Stimulated activated CD8-positive, alpha-beta memory T cell treated with anti-CD3 and anti-CD28 coated beads, Interleukin-7, amount 100 ng/mL, for 24 hours (primary cell): ENCODE data around the gene AGTRAP.

Experiments
- DNase-seq: peaks from one replicate; pipeline ENCODE4 v3.0.0-alpha.2; 2020; ENCODE audit warnings: low read depth

AGTRAP gene

DNA sequence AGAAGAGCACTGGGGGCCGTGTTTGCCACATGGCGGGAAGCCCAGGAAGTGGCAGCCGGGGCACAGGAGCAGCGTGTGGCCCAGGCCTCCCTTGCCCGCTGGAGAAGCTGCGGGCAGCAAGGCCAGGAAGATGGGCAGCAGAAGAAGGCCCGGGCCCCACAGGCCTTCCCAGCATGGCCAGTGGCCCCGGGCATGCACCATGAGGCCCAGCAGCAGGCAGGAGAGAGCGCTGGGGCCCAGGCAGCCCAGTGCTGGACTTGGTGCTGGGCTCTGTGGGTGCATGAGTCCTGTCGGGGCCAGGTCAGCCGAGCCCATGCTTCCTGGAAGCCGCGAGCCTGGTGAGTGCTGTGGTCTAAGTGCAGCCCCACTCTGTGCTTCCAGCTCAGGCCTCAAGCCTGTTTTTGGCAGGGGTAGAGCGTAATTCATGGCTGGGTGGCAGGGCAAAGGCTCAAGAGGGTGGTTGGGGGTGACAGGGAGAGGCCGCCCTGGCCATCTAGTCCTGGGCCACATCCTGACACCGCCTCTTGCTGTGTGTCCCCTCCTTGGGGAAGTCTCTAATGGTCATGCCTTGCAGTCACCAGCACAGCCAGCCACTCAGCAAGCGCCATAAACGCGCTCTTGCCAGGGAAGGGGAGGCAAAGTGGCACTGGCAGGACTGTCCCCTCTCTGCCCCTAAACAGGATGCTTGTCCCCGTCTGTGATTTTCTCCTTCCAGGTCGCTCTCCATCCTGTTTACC lies 48.5 kb downstream of the AGTRAP start:
- DNase-seq: no peak

DNA sequence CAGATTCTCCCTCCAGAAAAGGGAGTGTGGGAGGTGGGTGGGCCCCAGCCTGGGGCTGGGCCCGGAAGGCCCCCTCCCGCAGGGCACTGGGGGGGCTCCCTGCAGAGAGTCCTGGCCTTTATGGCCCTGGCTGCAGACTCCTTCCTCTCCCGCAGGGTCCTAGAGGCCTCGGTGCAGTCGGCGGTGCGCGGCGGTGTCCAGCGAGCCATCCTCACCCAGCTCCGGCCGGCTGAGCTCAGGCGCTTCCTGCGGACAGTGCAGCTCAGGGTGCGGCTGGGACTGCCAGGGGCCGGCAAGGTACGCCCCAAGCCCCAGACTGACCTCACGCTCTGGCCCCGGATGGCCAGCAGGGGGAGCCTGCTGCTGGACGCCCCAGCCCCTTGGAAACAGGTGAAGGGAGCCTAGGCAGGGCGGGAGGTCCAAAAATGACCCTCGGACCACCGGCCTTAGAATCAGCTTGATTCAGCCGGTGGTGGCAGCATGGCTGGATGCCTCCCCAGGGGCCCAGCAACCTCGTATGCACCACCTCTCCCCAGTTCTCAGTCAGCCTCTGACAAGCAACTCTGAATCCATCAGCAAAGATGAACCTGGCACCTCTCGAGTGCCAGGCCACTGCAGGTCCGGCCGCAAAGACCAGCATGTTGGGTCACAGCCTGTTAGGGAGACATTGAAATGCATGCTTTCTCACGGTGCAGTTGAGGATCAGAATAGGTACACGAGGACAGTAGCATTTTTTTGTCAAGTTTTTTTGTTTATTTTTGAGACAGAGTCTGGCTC lies 49.2 kb downstream of the AGTRAP start:
- DNase-seq: no peak

DNA sequence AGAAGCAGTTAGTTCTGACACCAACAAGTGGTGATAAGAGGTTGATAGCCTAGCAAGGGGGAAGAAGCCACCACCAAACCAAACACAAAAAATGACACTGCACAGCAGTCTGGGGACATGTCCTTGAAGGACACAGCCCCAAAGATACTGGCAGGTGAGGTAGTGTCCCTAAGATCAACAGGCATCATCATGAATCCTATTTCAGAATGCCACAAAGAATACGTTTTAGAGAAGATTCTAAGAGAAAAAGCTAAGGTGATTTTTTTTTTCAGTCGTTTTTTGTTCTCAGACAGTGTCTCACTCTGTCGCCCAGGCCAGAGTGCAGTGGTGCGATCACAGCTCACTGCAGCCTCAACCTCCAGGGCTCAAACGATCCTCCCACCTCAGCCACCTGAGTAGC lies 50.2 kb downstream of the AGTRAP start:
- no peak for DNase-seq

DNA sequence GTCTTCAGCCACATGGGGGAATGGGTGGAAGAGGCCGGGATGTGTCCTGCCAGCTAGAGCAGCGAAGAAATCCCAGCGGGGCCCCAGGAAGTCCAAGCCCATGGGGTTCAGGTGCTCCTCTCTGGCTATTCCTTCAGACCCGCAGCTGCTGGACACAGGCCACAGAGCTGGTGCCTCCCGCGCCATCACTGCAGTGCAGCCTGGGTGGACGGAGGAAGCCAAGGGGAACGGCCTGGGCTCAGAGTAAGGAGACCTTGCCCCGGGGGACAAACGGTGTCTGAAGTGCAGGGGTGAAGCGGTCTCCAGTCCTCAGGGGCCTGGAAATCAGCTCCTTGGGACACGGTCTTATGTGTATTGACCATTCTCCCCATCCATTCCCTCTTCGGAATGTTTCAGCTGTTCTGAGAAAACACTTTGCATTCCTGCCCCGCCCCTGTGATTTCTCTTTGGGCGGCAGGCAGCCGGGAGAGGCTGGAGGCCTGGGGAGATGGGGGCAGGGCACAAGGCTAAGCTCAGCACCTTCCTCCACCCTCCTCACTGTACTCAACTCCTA lies 51.4 kb downstream of the AGTRAP start:
- no peak for DNase-seq

DNA sequence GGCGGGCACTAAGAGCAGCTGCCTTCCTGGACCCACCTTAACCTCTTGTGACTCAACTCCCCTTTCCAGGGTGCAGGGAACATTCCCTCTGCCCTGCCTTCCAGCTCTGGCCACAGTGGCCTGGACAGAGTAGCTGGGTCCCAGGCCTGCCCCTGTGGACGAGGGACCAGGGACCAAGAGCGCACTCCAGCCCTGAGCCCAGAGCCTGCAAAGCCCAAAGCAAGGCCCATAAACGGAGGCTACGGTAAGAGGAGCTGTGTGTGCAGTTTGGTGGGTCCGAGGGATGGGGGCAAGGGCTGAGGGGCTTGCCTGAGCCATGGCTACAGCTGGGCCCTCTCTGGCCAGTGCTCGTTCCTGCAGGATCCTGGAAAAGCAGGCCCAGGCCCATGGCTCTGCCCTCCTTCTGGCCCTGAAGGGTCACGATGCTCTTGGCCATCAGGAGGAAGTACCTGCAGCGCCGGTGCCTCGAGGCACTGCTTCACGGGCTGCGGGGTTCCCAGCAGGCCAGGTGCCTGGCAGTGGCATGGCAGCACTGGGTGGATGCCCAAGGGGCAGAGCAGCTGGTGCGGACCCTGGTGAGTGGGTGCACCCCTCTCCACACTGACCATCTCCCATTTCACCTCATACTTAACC lies 52.0 kb downstream of the AGTRAP start:
- no peak for DNase-seq

DNA sequence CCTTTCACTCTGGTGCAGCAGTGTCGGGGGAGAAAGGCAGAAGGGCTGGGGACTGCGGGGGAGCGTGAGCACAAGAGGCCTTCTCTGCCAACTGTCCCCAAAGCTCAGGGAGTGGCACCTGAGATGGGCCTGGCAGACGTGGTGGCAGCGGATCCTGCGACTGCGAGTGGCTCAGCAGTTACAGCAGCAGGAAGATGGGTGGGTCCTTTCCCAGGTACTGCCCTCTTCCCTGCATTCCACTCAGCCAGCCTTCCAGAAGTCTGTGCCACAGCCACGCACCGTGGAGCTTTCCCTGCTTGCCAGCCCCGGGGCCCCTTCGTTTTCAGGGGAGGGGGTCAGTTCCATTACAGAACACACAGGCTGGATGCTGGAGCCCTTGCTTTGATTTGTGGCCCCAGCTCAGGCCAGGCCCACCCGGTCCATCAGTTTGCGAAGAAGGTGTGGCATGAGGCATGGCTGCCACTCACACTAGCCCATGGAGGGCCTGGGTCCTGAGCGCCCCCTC lies 52.7 kb downstream of the AGTRAP start:
- no peak for DNase-seq

DNA sequence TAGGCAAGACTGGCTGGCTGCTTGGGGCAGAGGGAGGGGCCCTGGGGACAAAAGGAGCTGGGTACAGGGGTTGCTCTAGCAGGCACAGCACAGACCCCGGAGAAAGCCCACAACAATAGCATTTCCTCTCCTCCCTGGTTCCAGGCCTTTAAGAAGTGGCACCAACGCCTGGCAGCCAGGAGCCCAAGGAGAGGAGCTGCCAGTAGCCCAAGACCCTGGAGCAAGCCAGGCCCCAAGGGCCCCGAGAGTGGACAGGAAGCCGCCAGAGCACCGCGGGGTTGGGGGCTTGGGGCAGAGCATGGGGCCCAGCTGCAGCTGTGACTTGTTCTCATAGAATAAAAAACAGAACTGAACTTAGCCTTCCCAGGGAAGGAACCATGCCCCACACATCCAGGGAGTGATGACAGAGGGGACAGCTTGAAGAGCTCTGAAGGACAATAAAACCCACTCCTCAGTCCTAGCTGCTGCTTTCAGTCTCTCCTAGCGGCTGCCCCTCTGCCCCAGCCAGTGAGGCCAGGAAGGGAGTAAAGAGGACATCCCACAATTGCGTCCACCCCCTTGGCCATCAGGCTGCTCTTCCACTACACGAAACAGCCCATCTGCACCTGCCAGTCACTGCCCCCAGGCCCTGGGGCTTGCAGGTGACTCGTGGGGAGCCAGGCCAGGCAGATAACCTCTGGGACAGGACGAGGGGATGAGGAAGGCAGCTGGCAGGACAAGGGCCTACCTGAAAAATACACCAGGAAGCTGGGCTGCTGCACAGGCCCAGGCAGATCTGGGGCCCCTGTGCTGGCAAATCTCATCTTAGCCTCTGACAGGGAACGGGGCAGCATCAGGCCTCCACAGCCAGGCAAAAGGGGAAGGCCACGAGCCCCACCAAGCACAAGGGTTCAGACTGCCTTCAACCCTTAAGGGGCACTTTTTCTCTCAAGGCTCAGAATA lies 53.5 kb downstream of the AGTRAP start:
- DNase-seq: no peak

DNA sequence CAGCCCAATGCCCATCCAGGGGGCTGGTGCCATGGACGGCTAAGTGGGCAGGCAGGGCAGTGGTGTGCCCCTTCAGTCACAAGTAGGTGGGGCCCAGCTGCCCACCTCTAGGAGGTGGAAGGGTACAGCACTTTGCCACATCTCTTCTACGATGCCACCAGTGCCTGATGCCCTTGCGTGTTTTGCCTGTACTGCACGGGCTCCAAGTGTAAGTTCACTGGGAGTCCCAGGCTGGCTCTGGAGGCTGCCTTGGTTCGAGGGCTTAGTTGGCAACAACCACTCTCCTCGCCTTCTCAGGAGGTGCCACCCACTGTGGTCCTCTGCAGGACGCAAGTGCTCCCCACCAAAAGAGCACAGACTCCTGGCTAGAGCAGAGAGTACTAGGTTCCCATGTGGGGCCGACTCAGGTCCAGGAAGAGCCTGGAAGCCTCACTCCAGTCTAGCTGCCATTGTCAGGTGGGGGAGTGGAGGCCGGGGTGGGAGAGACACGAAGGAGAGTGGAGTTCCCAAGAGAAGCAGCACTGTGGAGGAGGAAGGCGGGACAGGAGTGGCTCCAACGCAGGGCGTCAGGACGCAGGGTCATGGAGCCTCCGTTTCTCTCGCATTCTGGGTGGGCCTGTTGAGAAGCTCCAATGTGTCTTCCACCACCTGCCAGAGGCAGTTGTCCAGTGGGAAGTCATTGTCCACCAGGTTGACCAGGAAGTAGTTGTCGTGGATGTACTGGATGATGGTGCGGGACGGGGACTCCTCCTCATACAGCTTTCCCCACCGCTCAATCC lies 54.4 kb downstream of the AGTRAP start:
- DNase-seq: no peak

DNA sequence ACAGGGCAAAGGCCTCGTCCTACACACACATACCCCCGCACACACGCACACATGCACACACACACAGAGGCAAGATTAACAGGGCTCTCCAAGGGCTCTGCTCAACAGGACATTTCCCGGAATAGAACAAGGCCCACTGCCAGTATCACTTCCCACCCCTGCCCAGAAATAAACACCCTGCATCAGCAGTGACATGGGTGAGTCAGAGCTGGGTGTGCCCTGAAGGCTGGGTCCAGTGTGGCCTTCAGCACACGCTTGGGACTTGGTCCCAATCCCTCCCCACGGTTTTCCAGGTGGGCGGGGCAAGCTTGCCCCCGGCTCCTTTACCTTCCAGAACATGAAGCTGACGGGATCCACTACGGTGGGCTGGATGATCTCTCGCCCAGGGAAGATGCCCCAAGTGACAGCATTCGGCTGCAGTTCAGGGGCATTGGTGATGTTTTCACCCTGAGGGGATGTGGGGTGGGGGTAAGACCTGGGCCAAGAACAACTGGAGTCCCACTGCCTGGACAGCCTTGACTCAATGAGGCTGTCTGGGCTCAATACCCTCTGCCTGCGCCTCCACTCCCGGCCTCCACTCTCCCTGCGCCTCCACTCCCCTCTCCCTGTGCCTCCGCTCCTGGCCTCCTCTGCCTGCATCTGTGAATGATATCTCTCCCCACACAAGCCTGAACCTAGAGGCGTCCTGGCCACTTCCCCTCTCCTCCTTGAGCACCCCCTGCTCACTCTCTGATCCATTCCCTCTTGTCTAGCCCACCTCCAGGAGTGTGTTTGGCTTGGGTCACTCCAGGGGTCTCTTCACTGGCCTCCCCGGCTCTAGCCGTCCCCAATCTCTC lies 55.2 kb downstream of the AGTRAP start:
- DNase-seq: no peak

DNA sequence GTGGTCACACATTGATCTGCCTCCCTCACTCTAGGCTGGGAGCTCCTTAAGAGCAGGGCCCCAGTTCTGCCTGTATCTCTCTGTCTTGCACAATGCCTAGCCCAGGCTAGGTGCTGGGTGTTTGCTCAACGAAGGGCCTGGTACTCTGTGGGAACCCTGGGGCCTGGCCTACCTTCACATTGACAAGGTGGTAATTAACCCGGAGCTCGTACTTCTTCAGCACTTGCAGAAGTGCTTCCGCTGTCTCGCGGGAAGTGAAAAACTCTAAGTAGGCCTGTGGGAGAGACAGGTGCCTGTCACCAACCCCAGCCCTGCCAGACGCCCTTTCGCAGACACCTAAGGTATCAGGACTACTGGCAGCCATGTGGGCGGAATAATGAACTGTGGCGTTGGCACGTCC lies 56.2 kb downstream of the AGTRAP start:
- DNase-seq: no peak

DNA sequence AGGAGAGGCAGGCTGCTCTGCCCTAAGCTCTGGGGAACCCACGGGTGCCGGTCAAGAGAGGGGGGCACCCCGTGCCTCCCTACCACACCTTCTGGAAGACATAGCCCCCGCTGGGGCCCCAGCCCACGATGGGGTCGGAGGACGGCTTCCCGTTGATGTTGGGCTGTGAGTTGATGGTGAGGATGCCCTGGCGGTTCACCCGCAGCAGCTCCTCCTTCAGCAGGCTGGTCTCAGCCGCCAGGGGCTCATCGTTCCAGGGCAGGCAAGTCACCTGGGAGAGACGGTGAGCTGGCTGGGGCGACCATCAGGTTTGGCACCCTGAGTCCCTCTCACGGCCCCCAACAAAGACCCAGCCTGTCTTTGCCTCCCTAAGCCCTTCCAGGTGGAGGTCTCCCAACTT lies 57.9 kb downstream of the AGTRAP start:
- DNase-seq: no peak

DNA sequence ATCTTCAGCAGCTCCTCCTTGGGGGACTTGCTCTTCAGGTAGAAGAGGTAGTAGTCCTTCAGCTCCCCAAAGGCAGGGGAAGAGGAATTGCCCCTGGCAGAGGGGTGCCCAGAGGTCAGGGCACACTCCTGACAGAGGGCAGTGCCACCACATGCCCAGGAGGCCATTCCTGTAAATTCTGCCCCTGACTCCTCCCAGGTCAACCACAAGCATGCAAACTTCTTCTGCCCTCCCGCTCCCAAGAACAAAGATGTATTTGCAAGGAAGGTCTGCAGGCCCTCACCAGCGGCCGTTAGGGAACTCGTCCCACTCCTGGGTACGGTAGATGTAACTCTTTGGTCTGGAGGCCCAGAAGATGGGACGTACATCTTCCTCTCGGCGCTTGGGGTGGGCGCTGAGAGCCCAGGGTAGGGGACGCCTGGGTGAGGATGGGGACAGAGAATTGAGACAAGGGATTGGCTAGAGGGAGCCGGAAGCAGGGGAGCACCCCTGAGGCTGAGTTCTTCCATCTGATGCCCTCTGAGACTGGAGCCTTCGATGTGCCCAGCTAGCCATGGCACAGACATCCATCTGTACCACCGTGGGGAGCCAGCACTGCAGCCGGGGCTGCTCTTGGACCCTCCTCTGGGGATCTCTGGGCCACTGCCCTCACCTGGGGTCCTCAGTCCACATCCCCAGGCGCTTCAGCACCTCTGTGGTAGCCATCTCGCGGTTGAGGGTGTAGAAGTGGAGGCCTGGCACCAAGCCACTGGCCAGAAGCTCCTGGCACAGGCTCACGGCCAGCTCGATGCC lies 58.7 kb downstream of the AGTRAP start:
- no peak for DNase-seq

DNA sequence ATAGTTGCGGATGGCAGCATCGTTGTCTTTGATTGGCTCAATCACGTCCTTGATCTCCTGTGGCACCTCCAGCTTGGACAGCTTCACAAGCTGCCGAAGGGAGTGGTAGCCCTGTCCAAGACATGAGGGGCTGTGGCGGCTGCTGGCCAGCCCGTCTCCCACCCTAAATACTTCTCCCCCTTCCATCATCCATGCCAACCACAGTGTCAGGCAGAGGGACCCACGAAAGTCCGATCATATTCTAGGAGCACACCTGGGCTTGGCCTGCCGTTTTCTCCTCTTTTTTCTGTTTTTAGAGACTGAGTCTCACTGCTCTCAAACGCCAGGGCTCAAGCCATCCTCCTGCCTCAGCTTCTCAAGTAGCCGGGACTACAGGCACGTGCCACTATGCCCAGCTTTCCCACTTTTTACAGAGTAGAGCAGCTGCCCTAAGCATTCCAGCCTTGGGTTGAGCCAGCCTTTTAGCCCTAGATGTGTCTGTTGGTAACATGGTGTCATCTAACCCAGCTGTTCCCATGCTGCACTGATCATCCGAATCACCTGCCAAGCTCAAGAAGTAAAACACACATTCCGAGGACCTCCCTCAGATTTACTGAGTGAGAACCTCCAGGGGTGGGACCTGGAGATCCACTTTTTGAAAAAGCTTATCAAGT lies 59.4 kb downstream of the AGTRAP start:
- DNase-seq: no peak

DNA sequence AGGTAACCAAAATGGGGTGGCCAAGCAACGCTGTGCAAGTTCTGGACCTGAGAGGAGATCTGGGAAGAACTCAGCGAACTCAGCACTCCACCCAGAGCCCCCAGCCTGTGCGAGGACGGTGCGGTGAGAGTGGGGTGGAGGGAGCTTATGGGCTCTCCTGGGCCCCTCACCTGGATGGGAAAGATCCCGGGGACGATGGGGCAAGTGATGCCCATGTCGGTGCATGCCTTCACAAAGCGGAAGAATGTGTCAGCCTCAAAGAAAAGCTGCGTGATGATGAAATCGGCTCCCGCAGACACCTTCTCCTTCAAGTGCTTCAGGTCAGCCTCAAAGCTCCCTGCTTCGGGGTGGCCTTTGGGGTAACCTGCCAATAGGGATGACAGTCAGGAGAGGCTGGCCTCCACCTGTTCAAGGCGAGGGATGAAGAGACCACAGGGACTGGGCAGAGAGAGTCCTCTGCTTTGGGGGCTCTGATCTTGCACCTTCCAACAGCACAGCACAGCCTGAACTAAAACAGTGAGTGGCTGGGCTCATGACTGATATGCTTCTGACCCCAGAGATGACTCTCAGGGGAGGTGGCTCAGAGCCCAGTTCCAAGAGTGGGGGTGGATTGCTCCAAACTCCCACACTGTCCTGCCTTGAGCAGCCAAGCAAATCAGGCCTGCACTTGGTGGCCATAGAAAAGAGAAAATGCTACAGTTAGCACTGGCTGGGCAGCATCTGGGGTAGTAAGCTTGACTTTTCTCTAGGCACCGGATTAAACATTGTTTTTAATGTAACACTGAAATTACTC lies 60.3 kb downstream of the AGTRAP start:
- no peak for DNase-seq

DNA sequence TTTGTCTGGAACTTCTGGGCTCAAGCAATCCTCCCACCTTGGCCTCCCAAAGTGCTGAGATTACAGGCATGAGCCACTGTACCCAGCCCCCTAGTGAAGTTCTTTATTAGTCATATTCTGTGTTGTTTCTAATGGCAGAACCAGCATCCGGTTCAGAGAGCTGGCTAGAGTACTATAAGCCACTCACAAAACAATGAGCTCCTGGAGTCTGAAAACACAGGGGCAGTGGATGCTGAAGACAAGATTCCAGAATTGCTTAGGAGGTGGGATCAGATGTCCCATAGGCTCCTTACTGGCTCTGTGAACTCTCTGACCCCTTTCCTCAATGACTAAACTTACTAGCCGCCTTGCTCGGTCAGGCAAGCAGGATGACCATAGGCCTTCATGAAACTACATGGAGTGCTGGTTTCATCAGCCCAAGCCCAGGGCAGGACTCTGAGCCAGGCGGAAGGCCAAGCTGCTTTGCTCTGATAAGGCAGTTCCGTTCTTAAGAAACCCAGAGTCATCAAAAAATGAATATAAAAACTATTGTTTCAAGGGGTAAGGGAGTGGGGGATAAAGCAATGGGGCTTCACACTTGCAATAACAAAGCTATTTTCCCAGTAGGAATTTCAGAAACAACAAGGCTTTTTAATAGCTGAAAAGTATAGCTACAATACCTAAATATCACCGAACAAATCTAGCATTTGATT lies 61.7 kb downstream of the AGTRAP start:
- no peak for DNase-seq

DNA sequence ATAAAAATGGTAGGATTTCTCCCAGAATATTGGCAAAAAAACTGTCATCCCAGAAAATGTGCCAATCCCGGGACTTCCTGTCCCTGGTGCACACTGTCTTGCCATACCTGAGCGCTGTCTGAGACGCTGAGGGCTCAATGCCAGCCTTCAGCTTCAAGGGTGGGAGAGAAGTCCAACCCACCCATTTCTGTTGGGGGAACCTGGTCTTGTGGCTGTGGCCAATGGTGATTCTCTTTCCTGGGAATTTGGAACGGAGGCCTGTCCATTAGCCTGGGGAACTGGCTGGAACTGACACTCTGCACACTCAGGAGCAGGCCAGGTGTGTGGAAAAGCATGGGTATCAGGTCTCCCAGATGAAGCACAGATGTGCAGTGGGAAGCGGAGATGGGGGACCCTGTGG lies 63.2 kb downstream of the AGTRAP start:
- DNase-seq: no peak

DNA sequence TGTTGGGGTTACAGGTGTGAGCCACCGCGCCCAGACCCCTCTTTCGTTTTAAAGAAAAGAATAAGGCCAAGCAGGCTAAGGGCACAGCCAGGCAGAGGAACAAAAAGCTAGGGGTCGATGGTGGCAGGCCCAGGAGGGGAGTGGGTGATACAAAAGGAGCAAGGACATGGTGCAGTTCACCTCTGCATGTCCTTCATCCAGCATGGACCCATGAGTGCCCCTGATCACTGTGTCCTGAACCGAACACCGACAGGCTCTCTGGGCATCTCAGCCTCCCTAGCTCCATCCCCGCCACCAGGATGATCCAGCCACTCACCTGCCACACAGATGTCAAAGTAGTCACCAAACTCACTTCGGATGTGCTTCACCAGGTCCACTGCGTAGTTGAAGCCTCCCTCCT lies 64.0 kb downstream of the AGTRAP start:
- DNase-seq: no peak
